HG02870 (cell line): Measurements from ENCODE around the gene KRTAP8-1.

Experiments
- ATAC-seq: cut with Tn5 transposase; IDR thresholded peaks from one replicate; pipeline ENCODE4 v1.9.1; 2021; ENCODE audit warnings: mild to moderate bottlenecking, moderate library complexity; ENCODE audit not compliant: unreplicated experiment

Gene KRTAP8-1

GRCh38 chr21:30813174-30813573 lies at the start of gene KRTAP8-1:
KRTAP8-1 (minus strand) TSS chr21:30813274; CDS start chr21:30813220, 54 bp downstream.
- ATAC-seq, result no peak

- no peak for ATAC-seq
Observed at GRCh38 chr21:30847627-30848500, 34.8 kb upstream of the KRTAP8-1 start.

- no peak for ATAC-seq
Observed at GRCh38 chr21:30842990-30843389, 29.9 kb upstream of the KRTAP8-1 start.

GRCh38 chr21:30839304-30839703 lies 26.2 kb upstream of the KRTAP8-1 start:
- ATAC-seq, result no peak

- no peak for ATAC-seq
Observed at GRCh38 chr21:30838536-30838935, 25.5 kb upstream of the KRTAP8-1 start.

GRCh38 chr21:30831194-30831765 lies 18.2 kb upstream of the KRTAP8-1 start:
- ATAC-seq, result no peak

GRCh38 chr21:30829659-30830058 lies 16.6 kb upstream of the KRTAP8-1 start, which contains the start of gene KRTAP7-1:
KRTAP7-1 (minus strand) TSS chr21:30829759; CDS start chr21:30829698, 61 bp downstream.
- no peak for ATAC-seq

- no peak for ATAC-seq
Observed at GRCh38 chr21:30818837-30819610, 6.0 kb upstream of the KRTAP8-1 start.

- no peak for ATAC-seq
Observed at GRCh38 chr21:30800605-30801004, 12.5 kb downstream of the KRTAP8-1 start.

- ATAC-seq, result no peak
Observed at GRCh38 chr21:30793581-30794314, 19.3 kb downstream of the KRTAP8-1 start.

GRCh38 chr21:30779249-30779648 lies 33.8 kb downstream of the KRTAP8-1 start:
- ATAC-seq, result no peak

GRCh38 chr21:30769724-30770431 lies 43.2 kb downstream of the KRTAP8-1 start:
- no peak for ATAC-seq
